Mammary epithelial cell (primary cell): ENCODE results near the gene F11.

Experiments used
- EZH2 ChIP-seq: IDR thresholded peaks from 2 replicates; pipeline ENCODE4 v1.6.1; 2012; ENCODE audit warnings: low read length, inconsistent platforms, borderline replicate concordance
- TF ChIP-seq, protein P1 (sequence below), 2 donors: IDR thresholded peaks in 1 of 2; conservative IDR thresholded peaks in 1 of 2; 2 replicates each; pipeline ENCODE4 v1.5.1; 2011 to 2012; ENCODE audit warnings: inconsistent platforms in 2 of 2, low read length in 2 of 2, mild to moderate bottlenecking in 2 of 2, control low read depth in 1 of 2, low read depth in 1 of 2; ENCODE audit not compliant: insufficient read depth in 1 of 2; ENCODE audit errors: extremely low read depth in 1 of 2

DNA sequence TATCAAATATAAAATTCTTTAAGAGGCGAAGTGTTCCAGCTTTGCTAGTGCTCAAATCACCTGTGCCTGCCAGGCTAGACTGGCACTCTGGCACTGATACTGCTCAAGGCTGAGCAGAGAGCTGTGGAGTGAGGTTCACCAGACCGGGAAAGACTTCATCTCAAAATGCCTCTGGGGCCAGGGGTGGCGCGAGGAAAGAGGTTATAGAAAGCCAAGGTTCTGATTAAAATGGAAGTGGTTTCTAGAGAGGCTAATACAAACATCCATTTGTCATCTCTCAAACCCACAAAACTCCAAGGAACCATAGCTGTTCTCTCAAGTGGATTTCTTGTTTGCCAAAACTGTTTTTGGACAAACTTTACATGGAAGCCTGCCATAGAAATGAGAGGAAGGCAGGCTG lies 41.5 kb downstream of the F11 start:
- TF ChIP-seq, protein P1, sequence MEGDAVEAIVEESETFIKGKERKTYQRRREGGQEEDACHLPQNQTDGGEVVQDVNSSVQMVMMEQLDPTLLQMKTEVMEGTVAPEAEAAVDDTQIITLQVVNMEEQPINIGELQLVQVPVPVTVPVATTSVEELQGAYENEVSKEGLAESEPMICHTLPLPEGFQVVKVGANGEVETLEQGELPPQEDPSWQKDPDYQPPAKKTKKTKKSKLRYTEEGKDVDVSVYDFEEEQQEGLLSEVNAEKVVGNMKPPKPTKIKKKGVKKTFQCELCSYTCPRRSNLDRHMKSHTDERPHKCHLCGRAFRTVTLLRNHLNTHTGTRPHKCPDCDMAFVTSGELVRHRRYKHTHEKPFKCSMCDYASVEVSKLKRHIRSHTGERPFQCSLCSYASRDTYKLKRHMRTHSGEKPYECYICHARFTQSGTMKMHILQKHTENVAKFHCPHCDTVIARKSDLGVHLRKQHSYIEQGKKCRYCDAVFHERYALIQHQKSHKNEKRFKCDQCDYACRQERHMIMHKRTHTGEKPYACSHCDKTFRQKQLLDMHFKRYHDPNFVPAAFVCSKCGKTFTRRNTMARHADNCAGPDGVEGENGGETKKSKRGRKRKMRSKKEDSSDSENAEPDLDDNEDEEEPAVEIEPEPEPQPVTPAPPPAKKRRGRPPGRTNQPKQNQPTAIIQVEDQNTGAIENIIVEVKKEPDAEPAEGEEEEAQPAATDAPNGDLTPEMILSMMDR (conservative IDR thresholded peaks at IDR 0.05 in 1 of 2, IDR thresholded peaks at IDR 0.05 in 1 of 2; ENCODE audit: extremely low read depth in 1 of 2, insufficient read depth in 1 of 2, low read depth in 1 of 2, low read length in 2 of 2) = no peak
- no peak for TF ChIP-seq EZH2
